H54 (cell line): Measurements from ENCODE around the gene DNAJC11.
"Not testable (repeated sequence)": the region's sequence is repeated elsewhere in the genome, so short reads cannot be mapped to it uniquely, and the experiment has no call there.

Experiments
- DNase-seq: peaks from one replicate; pipeline ENCODE4 v3.0.0; 2011; ENCODE audit warnings: low spot score, mixed read lengths; ENCODE audit not compliant: insufficient read length
- FAIRE-seq: peaks from 3 replicates; lab custom pipeline; 2011; peaks lifted over from hg19 to GRCh38; lab: Jason Lieb, UNC
- POLR2A ChIP-seq: IDR thresholded peaks from 2 replicates; pipeline ENCODE4 v1.6.1; 2011; ENCODE audit warnings: low read depth, mild to moderate bottlenecking, low read length

The DNAJC11 gene

GRCh38 chr1:6685381-6685780, 16.2 kb downstream of the DNAJC11 start:
- TF ChIP-seq POLR2A = no peak
- no peak for FAIRE-seq

GRCh38 chr1:6683434-6683833, 18.2 kb downstream of the DNAJC11 start:
- no peak for TF ChIP-seq POLR2A
- no peak for FAIRE-seq

More at GRCh38 chr1:6685381-6685780, 16.2 kb downstream of the DNAJC11 start:
- DNase-seq = no peak

GRCh38 chr1:6675941-6676340, 25.7 kb downstream of the DNAJC11 start:
- no peak for DNase-seq
- no peak for FAIRE-seq
- no peak for TF ChIP-seq POLR2A

More at GRCh38 chr1:6683434-6683833, 18.2 kb downstream of the DNAJC11 start:
- no peak for DNase-seq

- no peak for FAIRE-seq
- TF ChIP-seq POLR2A = no peak
- DNase-seq = no peak
Measured at GRCh38 chr1:6674771-6675170, 26.8 kb downstream of the DNAJC11 start.

- FAIRE-seq = no peak
- no peak for DNase-seq
- TF ChIP-seq POLR2A = no peak
Measured at GRCh38 chr1:6673816-6674398, 27.7 kb downstream of the DNAJC11 start.

- DNase-seq (no peak), FAIRE-seq (no peak)
- TF ChIP-seq POLR2A = no peak
Measured at GRCh38 chr1:6672558-6672957, 29.1 kb downstream of the DNAJC11 start.

- no peak for TF ChIP-seq POLR2A
Measured at GRCh38 chr1:6668503-6668902, 33.1 kb downstream of the DNAJC11 start.

GRCh38 chr1:6667139-6667538, 34.5 kb downstream of the DNAJC11 start:
- DNase-seq = no peak
- TF ChIP-seq POLR2A = no peak
- FAIRE-seq = no peak

More at GRCh38 chr1:6668503-6668902, 33.1 kb downstream of the DNAJC11 start:
- FAIRE-seq = no peak
- DNase-seq = no peak

GRCh38 chr1:6666696-6667095, 34.9 kb downstream of the DNAJC11 start:
- no peak for TF ChIP-seq POLR2A
- FAIRE-seq (no peak), DNase-seq (no peak)

GRCh38 chr1:6662468-6662867, 39.1 kb downstream of the DNAJC11 start:
- FAIRE-seq, DNase-seq: not testable (repeated sequence)

GRCh38 chr1:6660415-6661049, 41.1 kb downstream of the DNAJC11 start:
- FAIRE-seq = no peak
- DNase-seq = no peak
- TF ChIP-seq POLR2A = no peak

GRCh38 chr1:6658359-6659060, 43.1 kb downstream of the DNAJC11 start:
- no peak for TF ChIP-seq POLR2A
- FAIRE-seq (no peak), DNase-seq (no peak)

GRCh38 chr1:6657138-6657537, 44.5 kb downstream of the DNAJC11 start:
- TF ChIP-seq POLR2A = no peak
- DNase-seq = no peak
- FAIRE-seq = no peak
